OCI-LY1 (cell line): Measurements from ENCODE around the gene PGS1.

Experiments used
- H2AFZ ChIP-seq: fragments of 200-600 bp; sonication (generic), shearing (Covaris generic); 2 replicates; pipeline ENCODE4 v1.6.0; 2014; ENCODE audit warnings: antibody characterized with exemption, mild to moderate bottlenecking, low read length
- H3F3A ChIP-seq: fragments of 200-600 bp; sonication (generic), shearing (Covaris generic); 2 replicates; pipeline ENCODE4 v1.6.0; 2014; ENCODE audit warnings: mild to moderate bottlenecking, antibody characterized with exemption, low read length, moderate library complexity; ENCODE audit not compliant: insufficient read depth
- H3K27ac ChIP-seq: fragments of 200-600 bp; sonication (generic); 2 replicates; pipeline ENCODE4 v1.5.1; 2014; ENCODE audit warnings: low read length, mixed run types, mild to moderate bottlenecking, low read depth; ENCODE audit not compliant: poor library complexity, severe bottlenecking
- H3K27me3 ChIP-seq: fragments of 200-600 bp; sonication (generic); 2 replicates; pipeline ENCODE4 v1.6.0; 2014; ENCODE audit warnings: antibody characterized with exemption, mild to moderate bottlenecking, low read length, moderate library complexity; ENCODE audit not compliant: insufficient read depth
- H3K36me3 ChIP-seq: fragments of 200-600 bp; sonication (generic); 2 replicates; pipeline ENCODE4 v1.6.1; 2014; ENCODE audit warnings: mild to moderate bottlenecking, antibody characterized with exemption, low read length, moderate library complexity, mixed read lengths; ENCODE audit not compliant: insufficient read depth
- H3K4me1 ChIP-seq: fragments of 200-600 bp; sonication (generic); 2 replicates; pipeline ENCODE4 v1.5.1; 2014; ENCODE audit warnings: mild to moderate bottlenecking, low read length, moderate library complexity; ENCODE audit not compliant: insufficient read depth, severe bottlenecking
- H3K4me2 ChIP-seq: fragments of 200-600 bp; sonication (generic), shearing (Covaris generic); 2 replicates; pipeline ENCODE4 v1.6.1; 2014; ENCODE audit warnings: low read length
- H3K4me3 ChIP-seq: fragments of 200-600 bp; sonication (generic); 2 replicates; pipeline ENCODE4 v1.5.1; 2014; ENCODE audit warnings: low read length, low read depth, mild to moderate bottlenecking, mixed read lengths; ENCODE audit not compliant: poor library complexity, severe bottlenecking
- H3K79me2 ChIP-seq: fragments of 200-600 bp; shearing (Covaris generic); 2 replicates; pipeline ENCODE4 v1.6.1; 2016; ENCODE audit warnings: mixed run types, low read length, mixed read lengths; ENCODE audit not compliant: insufficient read depth
- H3K9ac ChIP-seq: fragments of 200-600 bp; sonication (generic), shearing (Covaris generic); 2 replicates; pipeline ENCODE4 v1.6.1; 2014; ENCODE audit warnings: mild to moderate bottlenecking, low read length, mixed read lengths
- H3K9me2 ChIP-seq: fragments of 200-600 bp; sonication (generic), shearing (Covaris generic); 2 replicates; pipeline ENCODE4 v1.6.1; 2014; ENCODE audit warnings: low read depth, mild to moderate bottlenecking, low read length, mixed read lengths
- H3K9me3 ChIP-seq: fragments of 200-600 bp; shearing (Covaris generic); 2 replicates; pipeline ENCODE4 v1.6.1; 2014; ENCODE audit warnings: low read length, mixed read lengths
- H4K20me1 ChIP-seq: fragments of 200-600 bp; sonication (generic), shearing (Covaris generic); 2 replicates; pipeline ENCODE4 v1.6.0; 2016; ENCODE audit warnings: mild to moderate bottlenecking, low read length; ENCODE audit not compliant: insufficient read depth
- CTCF ChIP-seq: fragments of 200-600 bp; sonication (generic), shearing (Covaris generic); IDR thresholded peaks from 2 replicates; pipeline ENCODE4 v1.5.1; 2017; ENCODE audit warnings: mild to moderate bottlenecking, antibody characterized with exemption, low read length, moderate library complexity, mixed read lengths
- EZH2 ChIP-seq: fragments of 200-600 bp; sonication (generic), shearing (Covaris generic); IDR thresholded peaks from 2 replicates; pipeline ENCODE4 v1.8.0; 2017; ENCODE audit warnings: borderline replicate concordance, mixed run types, mild to moderate bottlenecking, antibody characterized with exemption, low read length, moderate library complexity, mixed read lengths

PGS1 gene

GRCh38 chr17:78471635-78472034 lies 93.2 kb downstream of the PGS1 start:
- peaks cover 11% of the 10 kb centered on the region; the same call in 1 of the 2 replicates for H3K27me3 ChIP-seq
- H2AFZ ChIP-seq: no peak overlapping the region
- TF ChIP-seq CTCF: no peak
- TF ChIP-seq EZH2: no peak
- no peaks in the 10 kb centered on the region for H3K9me2 ChIP-seq
- no peaks in the 10 kb centered on the region for H4K20me1 ChIP-seq
- H3K9me3 ChIP-seq: no peaks in the 10 kb centered on the region
- no peak overlapping the region for H3K9ac ChIP-seq
- H3K36me3 ChIP-seq: no peaks in the 10 kb centered on the region
- H3K4me3 ChIP-seq: no peak overlapping the region
- no peaks in the 10 kb centered on the region for H3K79me2 ChIP-seq
- no peaks in the 10 kb centered on the region for H3F3A ChIP-seq
- H3K27ac ChIP-seq: no peak overlapping the region
- H3K4me2 ChIP-seq: no peak overlapping the region
- H3K4me1 ChIP-seq: no peaks in the 10 kb centered on the region

GRCh38 chr17:78472035-78472905 lies 93.8 kb downstream of the PGS1 start:
- no peak overlapping the region for H2AFZ ChIP-seq
- no peaks in the 10 kb centered on the region for H3K9me2 ChIP-seq
- H3F3A ChIP-seq: no peaks in the 10 kb centered on the region
- H3K27ac ChIP-seq: no peak overlapping the region
- H3K79me2 ChIP-seq: no peaks in the 10 kb centered on the region
- H3K27me3 ChIP-seq: peaks cover 11% of the 10 kb centered on the region; the same call in 1 of the 2 replicates
- no peaks in the 10 kb centered on the region for H3K4me1 ChIP-seq
- H4K20me1 ChIP-seq: no peaks in the 10 kb centered on the region
- H3K9ac ChIP-seq: no peak overlapping the region
- no peak overlapping the region for H3K4me2 ChIP-seq
- H3K36me3 ChIP-seq: no peaks in the 10 kb centered on the region
- no peaks in the 10 kb centered on the region for H3K9me3 ChIP-seq
- no peak overlapping the region for H3K4me3 ChIP-seq
- no peak for TF ChIP-seq CTCF
- TF ChIP-seq EZH2: no peak

- Histone ChIP-seq H3K36me3 (no peaks in the 10 kb centered on the region), H3K4me3 (no peak overlapping the region), H3K9me2 (no peaks in the 10 kb centered on the region), H3K79me2 (no peaks in the 10 kb centered on the region), H3K27ac (no peak overlapping the region), H4K20me1 (no peaks in the 10 kb centered on the region), H3K4me2 (no peak overlapping the region), H3K4me1 (no peaks in the 10 kb centered on the region), H3K9ac (no peak overlapping the region), H2AFZ (no peak overlapping the region), H3F3A (no peaks in the 10 kb centered on the region), H3K9me3 (no peaks in the 10 kb centered on the region), H3K27me3 (peaks cover 13% of the 10 kb centered on the region; the same call in 1 of the 2 replicates)
- no peak for TF ChIP-seq CTCF
- no peak for TF ChIP-seq EZH2
Measured at GRCh38 chr17:78473951-78474613, 95.6 kb downstream of the PGS1 start.
